GM23338 (cell line): ENCODE data around the gene PWWP3B. TPM values are rescaled to one million over a fixed set of nuclear protein-coding genes. Genes with fewer than 3 reads are reported as not detected.
"Not testable (repeated sequence)": the region's sequence is repeated elsewhere in the genome, so short reads cannot be mapped to it uniquely, and the experiment has no call there.

ENCODE experiments used
- ATAC-seq: fragments of 200-7000 bp; cut with Tn5 transposase; 3 replicates; pipeline ENCODE4 v1.9.1; 2020
- DNase-seq: peaks from one replicate; pipeline ENCODE4 v3.0.0-alpha.2; 2015; ENCODE audit warnings: low spot score
- H2AFZ ChIP-seq: fragments of 200-600 bp; sonication (generic); 2 replicates; pipeline ENCODE4 v1.8.0; 2016; ENCODE audit warnings: antibody characterized with exemption, mild to moderate bottlenecking, moderate library complexity
- H3F3A ChIP-seq: fragments of 200-600 bp; sonication (generic); replicated peaks from 2 replicates; pipeline ENCODE4 v1.8.0; 2017; ENCODE audit warnings: antibody characterized with exemption, mixed run types, low read depth
- H3K27ac ChIP-seq: fragments of 200-600 bp; sonication (generic); 2 replicates; pipeline ENCODE4 v1.6.1; 2016; ENCODE audit warnings: low read depth
- H3K27me3 ChIP-seq: fragments of 200-600 bp; sonication (generic); 2 replicates; pipeline ENCODE4 v1.8.0; 2016; ENCODE audit warnings: mild to moderate bottlenecking, mixed run types, moderate library complexity; ENCODE audit not compliant: insufficient read depth
- H3K36me3 ChIP-seq: fragments of 200-600 bp; sonication (generic); 2 replicates; pipeline ENCODE4 v1.8.0; 2016; ENCODE audit warnings: mild to moderate bottlenecking; ENCODE audit not compliant: insufficient read depth
- H3K4me1 ChIP-seq: fragments of 200-600 bp; sonication (generic); 2 replicates; pipeline ENCODE4 v1.8.0; 2016; ENCODE audit warnings: mild to moderate bottlenecking, moderate library complexity; ENCODE audit not compliant: insufficient read depth
- H3K4me2 ChIP-seq: fragments of 200-600 bp; sonication (generic); 2 replicates; pipeline ENCODE4 v1.7.1; 2017; ENCODE audit warnings: mixed run types
- H3K4me3 ChIP-seq: fragments of 200-600 bp; sonication (generic); 2 replicates; pipeline ENCODE4 v1.6.1; 2016; ENCODE audit warnings: mixed run types
- H3K79me2 ChIP-seq: fragments of 200-600 bp; sonication (generic); replicated peaks from 2 replicates; pipeline ENCODE4 v1.8.0; 2017; ENCODE audit warnings: mild to moderate bottlenecking; ENCODE audit not compliant: insufficient read depth
- H3K9me2 ChIP-seq: fragments of 200-600 bp; sonication (generic); 2 replicates; pipeline ENCODE4 v1.8.0; 2017; ENCODE audit not compliant: insufficient read depth
- H4K20me1 ChIP-seq: fragments of 200-600 bp; sonication (generic); replicated peaks from 2 replicates; pipeline ENCODE4 v1.8.0; 2017; ENCODE audit warnings: mild to moderate bottlenecking; ENCODE audit not compliant: insufficient read depth
- H3K27ac Mint-ChIP-seq: 2 replicates; pipeline ENCODE4 v1.8.0; 2020; ENCODE audit warnings: inconsistent platforms, mild to moderate bottlenecking, moderate library complexity, mixed read lengths
- H3K27me3 Mint-ChIP-seq: 3 replicates; pipeline ENCODE4 v1.8.0; 2022; ENCODE audit warnings: low read depth, mild to moderate bottlenecking, moderate library complexity, mixed read lengths, inconsistent platforms; ENCODE audit not compliant: insufficient read depth, poor library complexity
- H3K36me3 Mint-ChIP-seq: 3 replicates; pipeline ENCODE4 v1.8.0; 2021; ENCODE audit warnings: low read depth, mild to moderate bottlenecking, inconsistent platforms, moderate library complexity, mixed read lengths
- H3K4me1 Mint-ChIP-seq: 3 replicates; pipeline ENCODE4 v1.8.0; 2020; ENCODE audit warnings: mild to moderate bottlenecking, inconsistent platforms, mixed read lengths
- H3K4me3 Mint-ChIP-seq: 3 replicates; pipeline ENCODE4 v1.8.0; 2021; ENCODE audit warnings: moderate library complexity, mild to moderate bottlenecking, inconsistent platforms, mixed read lengths
- H3K9me3 Mint-ChIP-seq: 3 replicates; pipeline ENCODE4 v1.8.0; 2020; ENCODE audit warnings: moderate library complexity, mild to moderate bottlenecking, inconsistent platforms, mixed read lengths
- CTCF ChIP-seq, 2 experiments: fragments of 200-600 bp in 1 of 2; sonication (generic) in 1 of 2; conservative IDR thresholded peaks; 2 replicates each; pipeline versions ENCODE4 v1.5.1 to v1.6.1; 2016 to 2017; ENCODE audit warnings: antibody characterized with exemption in 2 of 2, low read depth in 2 of 2, mild to moderate bottlenecking in 2 of 2, moderate library complexity in 1 of 2
- EZH2phosphoT487 ChIP-seq: fragments of 200-600 bp; sonication (generic); IDR thresholded peaks from one replicate; pipeline ENCODE4 v1.8.1; 2018; ENCODE audit warnings: antibody characterized with exemption; ENCODE audit not compliant: unreplicated experiment
- REST ChIP-seq: IDR thresholded peaks from one replicate; pipeline ENCODE4 v1.6.1; 2018; ENCODE audit warnings: antibody characterized with exemption; ENCODE audit not compliant: unreplicated experiment
- STAT1 ChIP-seq: IDR thresholded peaks from one replicate; pipeline ENCODE4 v1.6.1; 2016; ENCODE audit warnings: antibody characterized with exemption; ENCODE audit not compliant: unreplicated experiment
- polyA plus RNA-seq: library from polyadenylated mRNA; unstranded; fragments of >200 nt; fragmentation: Nextera tagmentation; extraction: Ambion mirVana; gene quantifications from 2 replicates; pipeline ENCODE4 v1.2.1, GENCODE V29; 2016
- total RNA-seq: library from RNA; depleted of rRNA; stranded (reverse); fragments of >200 nt; shearing (Covaris generic); gene quantifications from 2 replicates; pipeline ENCODE4 v1.2.3, GENCODE V29; 2014

Gene PWWP3B
- total and polyA plus RNA-seq, 2 experiments from 2014 or later: 0.84 to 1.1 TPM

- no peak for TF ChIP-seq REST
- no peak for TF ChIP-seq STAT1
Observed at GRCh38 chrX:106177982-106178321, 9.8 kb downstream of the PWWP3B start (continued).

GRCh38 chrX:106178826-106179225, 10.7 kb downstream of the PWWP3B start:
- Histone ChIP-seq H3K36me3 (no peaks in the 10 kb centered on the region), H3K79me2 (no peaks in the 10 kb centered on the region), H3K4me2 (no peak overlapping the region), H3K27me3 (no peaks in the 10 kb centered on the region), H3K4me1 (0 out of 2 replicates have a peak, but pooled peaks cover 3% of the 10 kb centered on the region), H2AFZ (no peak overlapping the region), H4K20me1 (no peaks in the 10 kb centered on the region), H3K4me3 (no peak overlapping the region), H3K27ac (no peak overlapping the region), H3F3A (no peaks in the 10 kb centered on the region), H3K9me2 (no peaks in the 10 kb centered on the region)
- DNase-seq (peak; percentile 6), ATAC-seq (no peak)
- Mint-ChIP-seq H3K27ac (no peak overlapping the region), H3K4me1 (peaks cover 11% of the 10 kb centered on the region; the same call in 2 of the 3 replicates), H3K36me3 (peaks cover 5% of the 10 kb centered on the region; the same call in 1 of the 3 replicates), H3K9me3 (peaks cover 21% of the 10 kb centered on the region), H3K27me3 (no peaks in the 10 kb centered on the region), H3K4me3 (no peak overlapping the region)
- TF ChIP-seq CTCF (conservative IDR thresholded peaks at IDR 0.05; ENCODE audit: low read depth in 2 of 2) (peak; percentile 25 to 40; a peak in 3 of 4 replicates), EZH2phosphoT487 (no peak)

GRCh38 chrX:106183685-106184084, 15.6 kb downstream of the PWWP3B start:
- not testable (repeated sequence) for H2AFZ ChIP-seq, H3K36me3 Mint-ChIP-seq, DNase-seq, H3K27ac ChIP-seq, H3K27me3 Mint-ChIP-seq, H3K4me3 ChIP-seq, H3K4me1 ChIP-seq, H3K4me1 Mint-ChIP-seq, H3F3A ChIP-seq, H3K9me2 ChIP-seq, H3K4me3 Mint-ChIP-seq, H3K27me3 ChIP-seq, H3K4me2 ChIP-seq, H3K79me2 ChIP-seq, H4K20me1 ChIP-seq, H3K36me3 ChIP-seq, ATAC-seq, H3K27ac Mint-ChIP-seq
- peaks cover 43% of the 10 kb centered on the region for H3K9me3 Mint-ChIP-seq
